H9 (cell line): ENCODE data around the gene SAG. TPM values are rescaled to one million over a fixed set of nuclear protein-coding genes. Genes with fewer than 3 reads are reported as not detected.

Experiments used
- DNase-seq: peaks from one replicate; pipeline ENCODE4 v3.0.0-alpha.2; 2017
- H2AFZ ChIP-seq: one replicate; pipeline ENCODE4 v1.6.1; 2013; ENCODE audit warnings: mild to moderate bottlenecking, low read length, control low read depth, moderate library complexity
- H2AK5ac ChIP-seq: 2 replicates; pipeline ENCODE4 v1.6.1; 2013; ENCODE audit warnings: low read length, control low read depth, mixed read lengths; ENCODE audit not compliant: insufficient read length
- H2BK120ac ChIP-seq: one replicate; pipeline ENCODE4 v1.6.1; 2013; ENCODE audit warnings: low read depth, mild to moderate bottlenecking, low read length, control low read depth, inconsistent platforms; ENCODE audit not compliant: poor library complexity, severe bottlenecking
- H2BK12ac ChIP-seq: 2 replicates; pipeline ENCODE4 v1.6.1; 2013; ENCODE audit warnings: low read length, control low read depth, mixed read lengths, low read depth; ENCODE audit not compliant: insufficient read length
- H2BK15ac ChIP-seq: 2 replicates; pipeline ENCODE4 v1.6.1; 2013; ENCODE audit warnings: low read depth, low read length, control low read depth
- H2BK20ac ChIP-seq: one replicate; pipeline ENCODE4 v1.6.1; 2013; ENCODE audit warnings: low read depth, mild to moderate bottlenecking, low read length, control low read depth, inconsistent platforms; ENCODE audit not compliant: poor library complexity, severe bottlenecking
- H2BK5ac ChIP-seq: 2 replicates; pipeline ENCODE4 v1.6.1; 2013; ENCODE audit warnings: low read length, control low read depth, mixed read lengths; ENCODE audit not compliant: insufficient read length
- H3K14ac ChIP-seq: 2 replicates; pipeline ENCODE4 v1.6.1; 2013; ENCODE audit warnings: low read length, control low read depth; ENCODE audit not compliant: insufficient read depth
- H3K18ac ChIP-seq: 2 replicates; pipeline ENCODE4 v1.6.1; 2013; ENCODE audit warnings: low read depth, mild to moderate bottlenecking, mixed read lengths, low read length, control low read depth; ENCODE audit not compliant: insufficient read length
- H3K23ac ChIP-seq: 2 replicates; pipeline ENCODE4 v1.6.1; 2013; ENCODE audit warnings: low read length, control low read depth, mixed read lengths, low read depth; ENCODE audit not compliant: insufficient read length
- H3K23me2 ChIP-seq: 2 replicates; pipeline ENCODE4 v1.6.1; 2013; ENCODE audit warnings: low read depth, mild to moderate bottlenecking, mixed read lengths, low read length, control low read depth; ENCODE audit not compliant: insufficient read length, poor library complexity, severe bottlenecking
- H3K27ac ChIP-seq: 2 replicates; pipeline ENCODE4 v1.5.1; 2013; ENCODE audit warnings: low read length, control low read depth, mixed read lengths, low read depth; ENCODE audit not compliant: insufficient read length
- H3K27me3 ChIP-seq: 2 replicates; pipeline ENCODE4 v1.6.1; 2013; ENCODE audit warnings: low read length, control low read depth, inconsistent platforms; ENCODE audit not compliant: insufficient read depth
- H3K4ac ChIP-seq: 2 replicates; pipeline ENCODE4 v1.6.1; 2013; ENCODE audit warnings: low read depth, mild to moderate bottlenecking, control low read depth, inconsistent platforms, low read length, moderate library complexity
- H3K4me1 ChIP-seq: 2 replicates; pipeline ENCODE4 v1.6.1; 2013; ENCODE audit warnings: low read length, control low read depth, inconsistent platforms; ENCODE audit not compliant: insufficient read depth
- H3K4me2 ChIP-seq: 2 replicates; pipeline ENCODE4 v1.6.1; 2013; ENCODE audit warnings: low read length, control low read depth, mixed read lengths; ENCODE audit not compliant: insufficient read length, insufficient read depth
- H3K56ac ChIP-seq: 2 replicates; pipeline ENCODE4 v1.6.1; 2013; ENCODE audit warnings: low read depth, mild to moderate bottlenecking, mixed read lengths, low read length, control low read depth; ENCODE audit not compliant: insufficient read length
- H3K79me1 ChIP-seq: 2 replicates; pipeline ENCODE4 v1.6.1; 2013; ENCODE audit warnings: low read depth, mild to moderate bottlenecking, moderate library complexity, low read length, control low read depth, inconsistent platforms; ENCODE audit not compliant: insufficient read depth, poor library complexity, severe bottlenecking
- H3K79me2 ChIP-seq: 2 replicates; pipeline ENCODE4 v1.6.1; 2013; ENCODE audit warnings: low read length, control low read depth, inconsistent platforms; ENCODE audit not compliant: insufficient read depth
- H3K9ac ChIP-seq: 2 replicates; pipeline ENCODE4 v1.6.1; 2013; ENCODE audit warnings: low read length, control low read depth, mixed read lengths; ENCODE audit not compliant: insufficient read length; ENCODE audit errors: extremely low read depth
- H3K9me3 ChIP-seq: one replicate; pipeline ENCODE4 v1.6.1; 2013; ENCODE audit warnings: low read depth, low read length, inconsistent platforms; ENCODE audit not compliant: control insufficient read depth
- H3T11ph ChIP-seq: one replicate; pipeline ENCODE4 v1.6.1; 2013; ENCODE audit warnings: mild to moderate bottlenecking, low read length, control low read depth, inconsistent platforms
- H4K20me1 ChIP-seq: one replicate; pipeline ENCODE4 v1.6.1; 2013; ENCODE audit not compliant: control insufficient read depth, insufficient read length, insufficient read depth
- H4K5ac ChIP-seq: 2 replicates; pipeline ENCODE4 v1.6.1; 2013; ENCODE audit warnings: low read depth, mild to moderate bottlenecking, mixed read lengths, low read length, control low read depth; ENCODE audit not compliant: insufficient read length
- H4K8ac ChIP-seq: replicated peaks from 2 replicates; pipeline ENCODE4 v1.6.1; 2013; ENCODE audit warnings: low read length, control low read depth, mixed read lengths, low read depth; ENCODE audit not compliant: insufficient read length
- H4K91ac ChIP-seq: 2 replicates; pipeline ENCODE4 v1.6.1; 2013; ENCODE audit warnings: low read depth, mild to moderate bottlenecking, moderate library complexity, mixed read lengths, low read length, control low read depth; ENCODE audit not compliant: insufficient read length
- H3K27ac Mint-ChIP-seq, 3 experiments: 2 replicates in 2 of 3; 3 replicates in 1 of 3; pipeline ENCODE4 v1.8.0; 2020 to 2021; ENCODE audit warnings: mixed read lengths in 3 of 3, mild to moderate bottlenecking in 1 of 3, moderate library complexity in 1 of 3
- H3K27me3 Mint-ChIP-seq: 2 replicates; pipeline ENCODE4 v1.8.0; 2021; ENCODE audit warnings: low read depth, mild to moderate bottlenecking, moderate library complexity, mixed read lengths
- H3K36me3 Mint-ChIP-seq, 3 experiments: 2 replicates in 2 of 3; 3 replicates in 1 of 3; pipeline ENCODE4 v1.8.0; 2020 to 2021; ENCODE audit warnings: low read depth in 3 of 3, mixed read lengths in 3 of 3; ENCODE audit not compliant: insufficient read depth in 1 of 3
- H3K4me1 Mint-ChIP-seq, 2 experiments: 2 replicates each; pipeline ENCODE4 v1.8.0; 2020; ENCODE audit warnings: mixed read lengths in 2 of 2
- H3K4me3 Mint-ChIP-seq, 2 experiments: 2 replicates in 1 of 2; 3 replicates in 1 of 2; pipeline ENCODE4 v1.8.0; 2020 to 2021; ENCODE audit warnings: mild to moderate bottlenecking in 2 of 2, mixed read lengths in 2 of 2, moderate library complexity in 1 of 2
- H3K9me3 Mint-ChIP-seq, 2 experiments: 2 replicates in 1 of 2; 3 replicates in 1 of 2; pipeline ENCODE4 v1.8.0; 2020; ENCODE audit warnings: mild to moderate bottlenecking in 2 of 2, mixed read lengths in 2 of 2, moderate library complexity in 1 of 2
- CTCF ChIP-seq: fragments of 200-600 bp; sonication (generic); conservative IDR thresholded peaks from 3 replicates; pipeline ENCODE4 v1.8.0; 2021; ENCODE audit warnings: antibody characterized with exemption, mild to moderate bottlenecking
- WGBS: extraction: QIAGEN DNeasy Blood & Tissue Kit; methylation state at CpG from one replicate; pipeline ENCODE4 v1.1.7; 2013; ENCODE audit warnings: missing lambda C conversion rate, low lambda C conversion rate, mixed read lengths; ENCODE audit not compliant: insufficient read length; ENCODE audit errors: extremely low coverage; 5-methylcytosine and 5-hydroxymethylcytosine counted together
- total RNA-seq: library from RNA; stranded (reverse); gene quantifications from 2 replicates; pipeline ENCODE4 v1.2.1, GENCODE V29; 2021

The SAG gene
- total RNA-seq, 1 experiment from 2014 or later: not detected

- no CpG with 5 or more reads among the region's 8 CpGs for WGBS
- H2BK20ac ChIP-seq: no peak overlapping the region
- no peak overlapping the region for H3K56ac ChIP-seq
- no peak for DNase-seq
- no peaks in the 10 kb centered on the region for H3K9me3 ChIP-seq
- peaks cover 6 to 16% (median 11%) of the 10 kb centered on the region in 3 experiments; a peak in 5 of 7 replicates for H3K36me3 Mint-ChIP-seq
- no peaks in the 10 kb centered on the region for H3K4me1 ChIP-seq
- H2BK15ac ChIP-seq: no peak overlapping the region
- no peak overlapping the region for H3K14ac ChIP-seq
- no peak overlapping the region for H3K27ac ChIP-seq
- no peak overlapping the region for H2BK120ac ChIP-seq
- no peak overlapping the region for H2BK5ac ChIP-seq
- H3K27ac Mint-ChIP-seq: peak overlapping the region in 1 of 3 experiments; percentile 53; a peak in 1 of 7 replicates
- no peaks in the 10 kb centered on the region for H3K27me3 ChIP-seq
- H3K79me2 ChIP-seq: peaks cover 3% of the 10 kb centered on the region; the same call in 1 of the 2 replicates
- H2AFZ ChIP-seq: no peak overlapping the region
- H3K79me1 ChIP-seq: no peaks in the 10 kb centered on the region
- no peaks in the 10 kb centered on the region for H3K27me3 Mint-ChIP-seq
- H3K4me2 ChIP-seq: no peak overlapping the region
- no peak overlapping the region for H3K9ac ChIP-seq
- H4K5ac ChIP-seq: no peak overlapping the region
- no peak for TF ChIP-seq CTCF
- peaks cover 2 to 10% of the 10 kb centered on the region in 2 experiments; a peak in 3 of 4 replicates for H3K4me1 Mint-ChIP-seq
- no peak overlapping the region for H3K23ac ChIP-seq
- no peak overlapping the region for H4K91ac ChIP-seq
- no peak overlapping the region for H3K4me3 Mint-ChIP-seq
- no peaks in the 10 kb centered on the region for H3K23me2 ChIP-seq
- no peak overlapping the region for H2BK12ac ChIP-seq
- H4K8ac ChIP-seq: no peak overlapping the region
- no peaks in the 10 kb centered on the region for H3K9me3 Mint-ChIP-seq
- H3K4ac ChIP-seq: no peak overlapping the region
- H4K20me1 ChIP-seq: no peaks in the 10 kb centered on the region
- H3T11ph ChIP-seq: no peak overlapping the region
- no peak overlapping the region for H3K18ac ChIP-seq
- H2AK5ac ChIP-seq: no peak overlapping the region
These were observed 82.0 kb downstream of the SAG start for GRCh38 chr2:233389601-233390125.
